ENCODE measurements around the gene LIN54.

DNA sequence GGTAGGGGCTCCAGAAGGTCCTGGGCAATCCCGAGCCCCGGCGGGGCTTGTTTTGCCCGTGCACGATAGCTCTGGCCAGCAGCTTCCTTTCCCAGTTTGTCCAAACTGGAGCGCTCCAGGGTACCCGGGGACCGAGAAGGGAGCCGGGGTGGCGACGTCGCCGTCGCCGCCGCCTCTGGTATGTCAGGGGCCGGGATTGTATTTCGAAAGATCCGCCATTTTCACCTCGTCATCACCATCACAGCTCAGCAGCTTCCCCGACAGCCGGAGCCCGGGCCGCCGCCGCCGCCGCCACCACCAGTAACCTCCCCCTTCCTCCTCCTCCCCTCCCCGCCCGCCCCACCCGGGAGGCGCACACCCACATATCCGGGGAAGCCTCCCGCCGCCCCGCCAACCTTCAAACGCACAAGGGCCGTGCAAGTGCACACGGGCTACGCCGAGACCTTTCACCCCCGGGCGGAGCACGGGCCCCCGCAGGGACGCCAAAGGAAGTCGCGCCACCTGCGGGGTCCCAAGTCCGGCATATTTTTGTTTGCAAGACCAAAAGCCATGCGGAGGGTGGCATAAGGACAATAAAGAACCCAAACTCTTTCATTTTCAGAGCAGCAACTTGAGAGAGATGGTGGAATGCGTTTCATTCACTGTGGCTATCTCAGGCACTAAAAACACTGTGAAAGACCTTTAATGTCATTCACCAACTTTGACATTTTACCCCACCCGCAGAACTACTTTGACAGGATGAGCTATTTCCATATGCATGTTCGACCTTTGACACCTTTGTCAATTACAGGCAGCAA, at the start of gene LIN54:
- TF ChIP-seq NR2C2 (CRISPR knock-in tag; IDR thresholded peaks at IDR 0.05) (no peak), MAX (CRISPR knock-in tag; IDR thresholded peaks at IDR 0.05) (no peak), RORB (CRISPR knock-in tag; IDR thresholded peaks at IDR 0.05) (no peak), ZNF138 (CRISPR knock-in tag; conservative IDR thresholded peaks at IDR 0.05) (no peak), CREB1 (CRISPR knock-in tag; IDR thresholded peaks at IDR 0.05) (no peak), ZNF425 (CRISPR knock-in tag; conservative IDR thresholded peaks at IDR 0.05) (no peak), JUN (CRISPR knock-in tag; IDR thresholded peaks at IDR 0.05) (no peak)
- TF ChIP-seq, protein P1, sequence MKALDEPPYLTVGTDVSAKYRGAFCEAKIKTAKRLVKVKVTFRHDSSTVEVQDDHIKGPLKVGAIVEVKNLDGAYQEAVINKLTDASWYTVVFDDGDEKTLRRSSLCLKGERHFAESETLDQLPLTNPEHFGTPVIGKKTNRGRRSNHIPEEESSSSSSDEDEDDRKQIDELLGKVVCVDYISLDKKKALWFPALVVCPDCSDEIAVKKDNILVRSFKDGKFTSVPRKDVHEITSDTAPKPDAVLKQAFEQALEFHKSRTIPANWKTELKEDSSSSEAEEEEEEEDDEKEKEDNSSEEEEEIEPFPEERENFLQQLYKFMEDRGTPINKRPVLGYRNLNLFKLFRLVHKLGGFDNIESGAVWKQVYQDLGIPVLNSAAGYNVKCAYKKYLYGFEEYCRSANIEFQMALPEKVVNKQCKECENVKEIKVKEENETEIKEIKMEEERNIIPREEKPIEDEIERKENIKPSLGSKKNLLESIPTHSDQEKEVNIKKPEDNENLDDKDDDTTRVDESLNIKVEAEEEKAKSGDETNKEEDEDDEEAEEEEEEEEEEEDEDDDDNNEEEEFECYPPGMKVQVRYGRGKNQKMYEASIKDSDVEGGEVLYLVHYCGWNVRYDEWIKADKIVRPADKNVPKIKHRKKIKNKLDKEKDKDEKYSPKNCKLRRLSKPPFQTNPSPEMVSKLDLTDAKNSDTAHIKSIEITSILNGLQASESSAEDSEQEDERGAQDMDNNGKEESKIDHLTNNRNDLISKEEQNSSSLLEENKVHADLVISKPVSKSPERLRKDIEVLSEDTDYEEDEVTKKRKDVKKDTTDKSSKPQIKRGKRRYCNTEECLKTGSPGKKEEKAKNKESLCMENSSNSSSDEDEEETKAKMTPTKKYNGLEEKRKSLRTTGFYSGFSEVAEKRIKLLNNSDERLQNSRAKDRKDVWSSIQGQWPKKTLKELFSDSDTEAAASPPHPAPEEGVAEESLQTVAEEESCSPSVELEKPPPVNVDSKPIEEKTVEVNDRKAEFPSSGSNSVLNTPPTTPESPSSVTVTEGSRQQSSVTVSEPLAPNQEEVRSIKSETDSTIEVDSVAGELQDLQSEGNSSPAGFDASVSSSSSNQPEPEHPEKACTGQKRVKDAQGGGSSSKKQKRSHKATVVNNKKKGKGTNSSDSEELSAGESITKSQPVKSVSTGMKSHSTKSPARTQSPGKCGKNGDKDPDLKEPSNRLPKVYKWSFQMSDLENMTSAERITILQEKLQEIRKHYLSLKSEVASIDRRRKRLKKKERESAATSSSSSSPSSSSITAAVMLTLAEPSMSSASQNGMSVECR (CRISPR knock-in tag; IDR thresholded peaks at IDR 0.05; ENCODE audit: borderline replicate concordance), result no peak
- TF ChIP-seq, protein P2, sequence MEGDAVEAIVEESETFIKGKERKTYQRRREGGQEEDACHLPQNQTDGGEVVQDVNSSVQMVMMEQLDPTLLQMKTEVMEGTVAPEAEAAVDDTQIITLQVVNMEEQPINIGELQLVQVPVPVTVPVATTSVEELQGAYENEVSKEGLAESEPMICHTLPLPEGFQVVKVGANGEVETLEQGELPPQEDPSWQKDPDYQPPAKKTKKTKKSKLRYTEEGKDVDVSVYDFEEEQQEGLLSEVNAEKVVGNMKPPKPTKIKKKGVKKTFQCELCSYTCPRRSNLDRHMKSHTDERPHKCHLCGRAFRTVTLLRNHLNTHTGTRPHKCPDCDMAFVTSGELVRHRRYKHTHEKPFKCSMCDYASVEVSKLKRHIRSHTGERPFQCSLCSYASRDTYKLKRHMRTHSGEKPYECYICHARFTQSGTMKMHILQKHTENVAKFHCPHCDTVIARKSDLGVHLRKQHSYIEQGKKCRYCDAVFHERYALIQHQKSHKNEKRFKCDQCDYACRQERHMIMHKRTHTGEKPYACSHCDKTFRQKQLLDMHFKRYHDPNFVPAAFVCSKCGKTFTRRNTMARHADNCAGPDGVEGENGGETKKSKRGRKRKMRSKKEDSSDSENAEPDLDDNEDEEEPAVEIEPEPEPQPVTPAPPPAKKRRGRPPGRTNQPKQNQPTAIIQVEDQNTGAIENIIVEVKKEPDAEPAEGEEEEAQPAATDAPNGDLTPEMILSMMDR (IDR thresholded peaks at IDR 0.05), result no peak
